Measurements from ENCODE around the gene RND2. TPM values are rescaled to one million over a fixed set of nuclear protein-coding genes. Genes with fewer than 3 reads are reported as not detected.
A peak's percentile ranks its signal among the peaks of the same experiment; 100 is the strongest.
"Not testable (repeated sequence)": the region's sequence is repeated elsewhere in the genome, so short reads cannot be mapped to it uniquely, and the experiment has no call there.

The RND2 gene
- total RNA-seq, 1 donor = 0.45 TPM

DNA sequence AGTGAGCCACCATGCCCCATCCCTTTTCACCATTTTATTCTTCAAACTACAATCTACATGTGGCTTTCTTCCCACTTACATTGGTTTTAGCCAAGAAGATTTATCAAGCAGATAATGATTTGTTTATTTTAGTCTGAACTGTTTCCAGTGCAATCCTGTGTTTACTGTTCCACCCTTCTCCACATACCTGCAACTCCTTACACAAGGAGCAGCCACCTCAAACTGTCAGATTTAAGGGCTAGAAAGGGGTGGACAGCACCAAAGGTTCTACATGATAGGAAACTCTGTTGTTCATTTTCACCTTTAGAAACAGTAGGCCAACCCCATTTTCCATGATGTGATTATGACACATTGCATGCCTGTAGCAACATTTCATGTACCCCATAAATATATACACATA lies 42.8 kb upstream of the RND2 start:
- TF ChIP-seq, protein P1, sequence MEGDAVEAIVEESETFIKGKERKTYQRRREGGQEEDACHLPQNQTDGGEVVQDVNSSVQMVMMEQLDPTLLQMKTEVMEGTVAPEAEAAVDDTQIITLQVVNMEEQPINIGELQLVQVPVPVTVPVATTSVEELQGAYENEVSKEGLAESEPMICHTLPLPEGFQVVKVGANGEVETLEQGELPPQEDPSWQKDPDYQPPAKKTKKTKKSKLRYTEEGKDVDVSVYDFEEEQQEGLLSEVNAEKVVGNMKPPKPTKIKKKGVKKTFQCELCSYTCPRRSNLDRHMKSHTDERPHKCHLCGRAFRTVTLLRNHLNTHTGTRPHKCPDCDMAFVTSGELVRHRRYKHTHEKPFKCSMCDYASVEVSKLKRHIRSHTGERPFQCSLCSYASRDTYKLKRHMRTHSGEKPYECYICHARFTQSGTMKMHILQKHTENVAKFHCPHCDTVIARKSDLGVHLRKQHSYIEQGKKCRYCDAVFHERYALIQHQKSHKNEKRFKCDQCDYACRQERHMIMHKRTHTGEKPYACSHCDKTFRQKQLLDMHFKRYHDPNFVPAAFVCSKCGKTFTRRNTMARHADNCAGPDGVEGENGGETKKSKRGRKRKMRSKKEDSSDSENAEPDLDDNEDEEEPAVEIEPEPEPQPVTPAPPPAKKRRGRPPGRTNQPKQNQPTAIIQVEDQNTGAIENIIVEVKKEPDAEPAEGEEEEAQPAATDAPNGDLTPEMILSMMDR (IDR thresholded peaks at IDR 0.05; ENCODE audit: insufficient read depth, low read length) = no peak
- no peak for DNase-seq (ENCODE audit: low read depth)
- peak overlapping the region; percentile 9 for H3K4me3 ChIP-seq (ENCODE audit: low read depth, low read length)

DNA sequence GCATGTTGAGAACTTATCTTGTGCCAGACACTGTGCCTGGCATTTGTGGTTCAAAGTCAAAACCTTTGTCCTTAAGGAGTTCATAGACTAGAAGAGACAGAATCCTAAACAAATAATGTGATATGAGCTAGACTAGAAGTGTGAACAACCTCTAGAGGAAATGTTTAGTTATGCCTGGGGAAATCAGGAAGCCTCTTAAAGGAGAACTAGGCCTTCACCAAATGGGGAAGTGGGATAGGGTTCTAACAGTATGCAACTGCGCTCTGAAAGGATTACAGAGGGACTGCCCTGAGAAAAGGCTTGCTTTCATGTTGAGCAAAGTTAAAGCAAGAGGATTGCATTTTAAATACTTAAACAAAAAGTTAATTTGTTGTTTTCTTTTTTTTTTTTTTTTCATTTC lies 39.8 kb upstream of the RND2 start:
- no peak for DNase-seq (ENCODE audit: low read depth)
- TF ChIP-seq, protein P1 (IDR thresholded peaks at IDR 0.05; ENCODE audit: insufficient read depth, low read length) = no peak
- H3K4me3 ChIP-seq (ENCODE audit: low read depth, low read length) = no peak overlapping the region

DNA sequence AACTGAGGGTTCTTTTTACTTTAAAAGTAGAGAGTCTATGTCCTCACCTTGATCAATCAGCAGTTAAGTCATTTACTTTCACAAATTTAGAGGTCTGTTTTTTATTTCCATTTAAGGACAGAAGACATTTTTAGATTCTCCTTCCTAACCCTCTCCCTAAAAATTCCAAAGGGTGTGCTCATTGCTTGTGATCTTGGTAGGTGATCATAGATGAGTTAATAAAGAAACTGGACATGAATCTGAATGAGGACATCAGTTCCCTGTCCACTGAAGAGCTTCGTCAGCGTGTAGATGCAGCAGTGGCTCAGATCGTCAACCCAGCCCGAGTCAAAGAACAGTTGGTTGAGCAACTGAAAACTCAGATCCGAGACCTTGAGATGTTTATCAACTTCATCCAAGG lies 35.9 kb upstream of the RND2 start:
- TF ChIP-seq, protein P1 (IDR thresholded peaks at IDR 0.05; ENCODE audit: insufficient read depth, low read length) = no peak
- no peak for DNase-seq (ENCODE audit: low read depth)
- H3K4me3 ChIP-seq (ENCODE audit: low read depth, low read length) = no peak overlapping the region

DNA sequence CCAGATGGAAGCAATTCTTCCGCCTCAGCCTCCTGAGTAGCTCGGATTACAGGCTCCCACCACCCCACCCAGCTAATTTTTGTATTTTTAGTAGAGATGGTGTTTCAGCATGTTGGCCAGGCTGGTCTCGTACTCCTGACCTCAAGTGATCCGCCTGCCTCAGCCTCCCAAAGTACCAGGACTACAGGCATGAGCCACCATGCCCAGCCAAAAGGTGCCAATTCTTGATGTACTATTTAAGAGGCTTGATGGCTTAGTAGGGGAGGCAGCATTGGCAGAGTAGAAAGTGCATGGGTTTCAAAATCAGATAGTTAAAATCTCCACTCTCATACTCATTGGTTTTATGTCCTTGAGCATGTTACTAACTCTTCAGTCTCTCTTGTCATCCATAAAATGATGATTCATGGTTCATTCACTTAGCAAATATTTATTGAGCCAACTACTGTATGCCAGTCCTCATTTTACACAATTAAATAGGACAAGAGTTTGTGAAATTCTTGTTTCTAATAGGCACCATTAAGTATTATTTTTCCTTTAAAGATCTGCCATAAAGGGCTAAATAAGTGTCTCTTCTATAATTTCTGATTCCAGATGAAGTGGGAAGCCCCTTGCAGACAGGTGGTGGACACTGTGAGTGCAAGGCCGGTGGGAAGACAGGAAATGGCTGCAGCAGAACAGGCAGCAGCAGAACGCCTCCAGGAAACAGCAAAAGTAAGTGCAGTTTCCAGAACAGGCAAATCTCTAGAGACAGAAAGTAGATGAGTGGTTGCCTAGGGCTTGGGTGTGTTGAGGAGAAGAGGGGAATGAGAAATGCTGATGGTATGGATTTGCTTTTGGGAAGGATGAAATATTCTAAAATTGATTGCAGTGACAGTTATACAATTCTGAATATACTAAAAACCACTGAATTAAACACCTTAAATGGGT lies 35.0 kb upstream of the RND2 start:
- H3K4me3 ChIP-seq (ENCODE audit: low read depth, low read length) = no peak overlapping the region
- DNase-seq (ENCODE audit: low read depth) = no peak
- TF ChIP-seq, protein P1 (IDR thresholded peaks at IDR 0.05; ENCODE audit: insufficient read depth, low read length) = no peak

DNA sequence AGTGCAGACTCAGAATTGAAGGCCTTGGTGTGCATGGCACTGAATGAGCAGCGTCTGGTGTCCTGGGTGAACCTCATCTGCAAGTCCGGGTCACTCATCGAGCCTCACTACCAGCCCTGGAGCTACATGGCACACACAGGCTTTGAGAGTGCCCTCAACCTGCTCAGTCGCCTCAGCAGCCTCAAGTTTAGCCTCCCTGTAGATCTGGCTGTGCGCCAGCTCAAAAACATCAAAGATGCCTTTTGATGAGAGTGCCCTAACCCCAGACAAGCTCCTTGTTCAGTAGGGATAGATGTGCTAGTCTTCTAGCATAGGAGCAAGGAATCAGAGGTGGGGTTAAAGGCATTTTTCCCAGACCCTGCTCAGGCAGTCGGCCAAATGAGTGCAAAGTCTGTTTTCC lies 33.6 kb upstream of the RND2 start:
- DNase-seq (ENCODE audit: low read depth) = no peak
- no peak overlapping the region for H3K4me3 ChIP-seq (ENCODE audit: low read depth, low read length)
- TF ChIP-seq, protein P1 (IDR thresholded peaks at IDR 0.05; ENCODE audit: insufficient read depth, low read length) = no peak

DNA sequence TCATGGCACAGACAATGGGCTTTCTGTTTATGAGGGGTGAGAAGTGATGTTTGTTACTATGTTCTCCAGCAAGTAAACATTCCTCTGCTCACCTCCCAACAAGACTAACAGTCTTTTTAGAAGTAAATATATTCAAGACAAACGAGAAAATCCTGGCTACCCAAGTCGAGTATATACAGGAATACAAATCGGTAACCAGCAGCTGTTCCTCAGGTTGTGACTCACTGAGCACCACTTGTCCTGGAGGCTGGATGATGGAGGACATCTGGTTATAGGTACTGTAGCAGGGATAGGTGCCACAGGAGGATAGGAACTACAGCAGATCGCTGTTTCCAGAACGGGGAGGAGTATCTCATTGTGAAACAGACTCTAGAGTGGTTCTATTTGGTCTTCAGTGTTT lies 32.2 kb upstream of the RND2 start:
- no peak overlapping the region for H3K4me3 ChIP-seq (ENCODE audit: low read depth, low read length)
- DNase-seq (ENCODE audit: low read depth) = no peak
- TF ChIP-seq, protein P1 (IDR thresholded peaks at IDR 0.05; ENCODE audit: insufficient read depth, low read length) = no peak

DNA sequence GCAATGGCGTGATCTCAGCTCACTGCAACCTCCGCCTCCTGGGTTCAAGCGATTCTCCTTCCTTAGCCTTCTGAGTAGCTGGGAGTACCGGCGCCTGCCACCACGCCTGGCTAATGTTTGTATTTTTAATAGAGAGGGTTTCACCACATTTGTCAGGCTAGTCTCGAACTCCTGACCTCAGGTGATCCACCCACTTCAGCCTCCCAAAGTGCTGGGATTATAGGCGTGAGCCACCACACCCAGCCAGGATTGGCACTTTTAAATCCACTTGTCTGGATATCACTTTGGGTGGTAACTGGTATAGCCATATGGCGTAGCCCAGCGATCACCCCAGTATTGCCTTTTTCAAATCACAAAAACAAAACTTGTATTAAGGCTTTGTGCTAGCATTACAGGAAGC lies 31.1 kb upstream of the RND2 start:
- DNase-seq (ENCODE audit: low read depth) = not testable (repeated sequence)

More for the DNA sequence above, 31.1 kb upstream of the RND2 start:
- not testable (repeated sequence) for H3K4me3 ChIP-seq (ENCODE audit: low read depth, low read length)
